MM.1S (cell line): ENCODE measurements around the gene FBXW10B.
"Not testable (repeated sequence)": the region's sequence is repeated elsewhere in the genome, so short reads cannot be mapped to it uniquely, and the experiment has no call there.

Experiments used
- CTCF ChIP-seq: fragments of 300-600 bp; sonication (generic); IDR thresholded peaks from 2 replicates; pipeline ENCODE4 v1.5.1; 2016; ENCODE audit warnings: antibody characterized with exemption, low read length, mixed read lengths
- EZH2 ChIP-seq: fragments of 300-600 bp; sonication (generic); optimal IDR thresholded peaks from 2 replicates; pipeline ENCODE3; 2017; ENCODE audit warnings: low read depth, mild to moderate bottlenecking, antibody characterized with exemption, low read length, mixed read lengths
- EZH2phosphoT487 ChIP-seq: fragments of 300-600 bp; sonication (generic); IDR thresholded peaks from 2 replicates; pipeline ENCODE4 v1.6.1; 2018; ENCODE audit warnings: antibody characterized with exemption, low read length

- not testable (repeated sequence) for TF ChIP-seq CTCF, EZH2, EZH2phosphoT487
Observed at GRCh38 chr17:15629991-15630390, 10.5 kb upstream of the FBXW10B start.
